PC-9 (cell line): ENCODE data around the gene RBBP9.

Source experiments
- EZH2 ChIP-seq: fragments of 200-600 bp; sonication (generic); IDR thresholded peaks from 2 replicates; pipeline ENCODE4 v1.8.0; 2017; ENCODE audit warnings: antibody characterized with exemption, low read depth
- TF ChIP-seq, protein P1 (sequence below): fragments of 200-600 bp; sonication (generic); conservative IDR thresholded peaks from 2 replicates; pipeline ENCODE4 v1.6.1; 2017; ENCODE audit warnings: mixed run types, antibody characterized with exemption, mild to moderate bottlenecking, moderate library complexity

- TF ChIP-seq, protein P1, sequence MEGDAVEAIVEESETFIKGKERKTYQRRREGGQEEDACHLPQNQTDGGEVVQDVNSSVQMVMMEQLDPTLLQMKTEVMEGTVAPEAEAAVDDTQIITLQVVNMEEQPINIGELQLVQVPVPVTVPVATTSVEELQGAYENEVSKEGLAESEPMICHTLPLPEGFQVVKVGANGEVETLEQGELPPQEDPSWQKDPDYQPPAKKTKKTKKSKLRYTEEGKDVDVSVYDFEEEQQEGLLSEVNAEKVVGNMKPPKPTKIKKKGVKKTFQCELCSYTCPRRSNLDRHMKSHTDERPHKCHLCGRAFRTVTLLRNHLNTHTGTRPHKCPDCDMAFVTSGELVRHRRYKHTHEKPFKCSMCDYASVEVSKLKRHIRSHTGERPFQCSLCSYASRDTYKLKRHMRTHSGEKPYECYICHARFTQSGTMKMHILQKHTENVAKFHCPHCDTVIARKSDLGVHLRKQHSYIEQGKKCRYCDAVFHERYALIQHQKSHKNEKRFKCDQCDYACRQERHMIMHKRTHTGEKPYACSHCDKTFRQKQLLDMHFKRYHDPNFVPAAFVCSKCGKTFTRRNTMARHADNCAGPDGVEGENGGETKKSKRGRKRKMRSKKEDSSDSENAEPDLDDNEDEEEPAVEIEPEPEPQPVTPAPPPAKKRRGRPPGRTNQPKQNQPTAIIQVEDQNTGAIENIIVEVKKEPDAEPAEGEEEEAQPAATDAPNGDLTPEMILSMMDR: no peak
- no peak for TF ChIP-seq EZH2
Observed at GRCh38 chr20:18533491-18533890, 36.5 kb upstream of the RBBP9 start.
